GM19455 (cell line): ENCODE measurements around the gene GRAP2.

Experiments
- ATAC-seq: cut with Tn5 transposase; IDR thresholded peaks from one replicate; pipeline ENCODE4 v1.9.1; 2021; ENCODE audit not compliant: unreplicated experiment

Gene GRAP2

GRCh38 chr22:40008726-40009291 is 107.9 kb downstream of the GRAP2 start:
- no peak for ATAC-seq

GRCh38 chr22:40009292-40009774 is 108.4 kb downstream of the GRAP2 start:
- ATAC-seq, result no peak

GRCh38 chr22:40009951-40010671 is 109.2 kb downstream of the GRAP2 start:
- ATAC-seq, result no peak

GRCh38 chr22:40010746-40011145 is 109.9 kb downstream of the GRAP2 start:
- no peak for ATAC-seq

GRCh38 chr22:40014667-40015248 is 113.9 kb downstream of the GRAP2 start:
- no peak for ATAC-seq

- ATAC-seq, result no peak
Observed at GRCh38 chr22:40015358-40015976, 114.6 kb downstream of the GRAP2 start.

GRCh38 chr22:40018051-40018450 is 117.2 kb downstream of the GRAP2 start:
- ATAC-seq, result no peak

GRCh38 chr22:40019100-40019499 is 118.2 kb downstream of the GRAP2 start:
- ATAC-seq, result no peak

GRCh38 chr22:40020956-40021355 is 120.1 kb downstream of the GRAP2 start:
- no peak for ATAC-seq

GRCh38 chr22:40021401-40022000 is 120.6 kb downstream of the GRAP2 start:
- no peak for ATAC-seq

- ATAC-seq, result no peak
Observed at GRCh38 chr22:40022536-40023240, 121.8 kb downstream of the GRAP2 start.
